HG02885 (cell line): ENCODE measurements around the gene WDR18.

Experiments
- ATAC-seq: cut with Tn5 transposase; IDR thresholded peaks from one replicate; pipeline ENCODE4 v1.9.1; 2021; ENCODE audit warnings: mild to moderate bottlenecking; ENCODE audit not compliant: unreplicated experiment, poor library complexity

WDR18 gene

DNA sequence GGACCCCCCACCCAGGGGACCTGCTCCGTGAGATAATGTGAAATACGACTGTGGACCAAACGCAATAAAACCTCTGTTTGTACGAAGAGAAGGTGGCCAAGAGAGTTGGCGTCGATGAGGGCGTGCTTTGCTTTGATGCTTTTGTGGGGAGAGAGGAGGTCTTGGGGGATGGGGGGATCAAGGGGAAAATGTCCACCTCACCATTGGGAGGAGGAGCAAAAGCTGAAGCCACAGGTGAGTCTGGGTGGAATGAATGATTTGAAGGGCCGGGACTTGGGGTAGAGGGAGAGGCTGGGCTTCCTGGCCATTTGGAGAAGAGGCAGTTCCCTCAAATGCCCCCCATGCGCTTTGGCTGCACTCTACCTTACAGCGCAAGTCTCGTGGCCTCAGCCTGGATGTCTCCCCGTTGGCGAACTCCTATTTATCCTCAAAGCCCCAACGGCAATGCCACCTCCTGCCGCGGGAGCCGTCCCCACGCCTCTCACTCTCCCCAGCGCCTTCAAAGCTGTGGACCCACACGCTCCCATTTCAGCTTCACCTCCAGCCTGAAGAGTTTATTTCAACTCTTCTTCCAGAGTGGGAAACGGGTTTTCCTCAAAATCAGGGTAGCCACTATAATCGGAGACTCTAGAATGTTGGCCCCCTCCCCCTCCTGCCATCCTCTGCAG lies 55.0 kb downstream of the WDR18 start:
- no peak for ATAC-seq

GRCh38 chr19:1039646-1040475 lies 55.7 kb downstream of the WDR18 start, which contains the start of gene ABCA7:
Gene ABCA7 (plus strand): TSS chr19:1040107. CDS start chr19:1041362, 1,255 bp downstream.
- ATAC-seq = peak; percentile 80

DNA sequence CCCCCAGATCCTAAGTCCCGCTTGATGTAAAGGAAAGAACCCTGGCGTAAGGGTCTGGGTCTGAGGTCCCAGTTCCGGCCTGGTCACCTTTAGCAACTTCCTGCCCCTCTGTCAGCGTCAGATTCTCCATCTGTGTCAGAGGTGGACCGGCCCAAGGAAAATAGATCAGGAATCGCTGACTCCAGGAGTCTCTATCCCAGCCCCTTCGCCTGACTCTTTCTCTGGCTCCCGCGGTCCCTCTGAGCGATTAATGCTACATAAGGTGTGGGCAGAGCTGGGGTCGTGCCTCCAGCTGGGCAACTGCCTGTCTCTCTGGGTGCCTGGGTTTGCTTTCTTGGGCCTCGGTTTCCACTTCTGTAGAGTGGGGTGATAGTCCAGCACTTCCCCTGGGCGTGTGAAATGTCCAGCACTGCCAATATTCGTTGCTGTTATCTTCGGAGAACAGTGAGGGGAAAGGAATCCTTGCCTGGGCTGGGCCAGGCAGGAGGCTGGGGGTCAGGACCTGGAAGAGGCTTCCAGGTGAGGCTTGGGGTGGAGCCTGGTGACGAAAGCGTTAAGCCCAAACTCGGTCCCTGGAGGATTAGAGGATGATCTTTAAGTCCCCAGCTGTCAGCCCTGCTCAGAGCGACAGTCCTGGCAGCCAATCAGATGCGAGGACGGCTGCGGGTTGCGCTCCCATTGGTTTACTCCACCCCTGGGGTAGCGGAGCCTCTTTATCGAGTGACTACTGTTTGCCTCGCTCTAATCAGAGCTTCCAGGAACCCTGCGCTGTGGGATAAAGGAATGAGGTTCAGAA lies 56.5 kb downstream of the WDR18 start:
- ATAC-seq = peak; percentile 53

DNA sequence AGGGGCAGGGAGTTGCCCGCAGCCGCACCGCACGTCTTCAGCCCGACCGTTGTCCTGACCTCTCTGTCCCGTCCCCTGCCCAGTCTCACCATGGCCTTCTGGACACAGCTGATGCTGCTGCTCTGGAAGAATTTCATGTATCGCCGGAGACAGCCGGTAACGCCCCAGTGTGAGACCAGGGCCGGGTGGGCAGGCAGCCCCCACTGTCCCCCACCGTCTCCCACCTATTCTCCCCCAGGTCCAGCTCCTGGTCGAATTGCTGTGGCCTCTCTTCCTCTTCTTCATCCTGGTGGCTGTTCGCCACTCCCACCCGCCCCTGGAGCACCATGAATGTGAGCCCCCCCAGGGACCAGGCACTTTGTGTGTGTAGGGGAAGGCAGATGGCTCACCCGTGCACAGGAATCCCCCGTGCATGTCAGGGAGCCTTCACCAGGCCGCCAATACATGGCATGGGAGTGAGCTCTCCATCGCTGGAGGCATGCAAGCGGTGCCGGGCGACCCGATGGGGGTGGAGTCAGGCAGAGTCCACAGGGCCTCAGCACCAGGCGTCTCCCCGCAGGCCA lies 57.2 kb downstream of the WDR18 start:
- ATAC-seq = no peak

GRCh38 chr19:1041835-1042685 lies 57.9 kb downstream of the WDR18 start:
- ATAC-seq = no peak

DNA sequence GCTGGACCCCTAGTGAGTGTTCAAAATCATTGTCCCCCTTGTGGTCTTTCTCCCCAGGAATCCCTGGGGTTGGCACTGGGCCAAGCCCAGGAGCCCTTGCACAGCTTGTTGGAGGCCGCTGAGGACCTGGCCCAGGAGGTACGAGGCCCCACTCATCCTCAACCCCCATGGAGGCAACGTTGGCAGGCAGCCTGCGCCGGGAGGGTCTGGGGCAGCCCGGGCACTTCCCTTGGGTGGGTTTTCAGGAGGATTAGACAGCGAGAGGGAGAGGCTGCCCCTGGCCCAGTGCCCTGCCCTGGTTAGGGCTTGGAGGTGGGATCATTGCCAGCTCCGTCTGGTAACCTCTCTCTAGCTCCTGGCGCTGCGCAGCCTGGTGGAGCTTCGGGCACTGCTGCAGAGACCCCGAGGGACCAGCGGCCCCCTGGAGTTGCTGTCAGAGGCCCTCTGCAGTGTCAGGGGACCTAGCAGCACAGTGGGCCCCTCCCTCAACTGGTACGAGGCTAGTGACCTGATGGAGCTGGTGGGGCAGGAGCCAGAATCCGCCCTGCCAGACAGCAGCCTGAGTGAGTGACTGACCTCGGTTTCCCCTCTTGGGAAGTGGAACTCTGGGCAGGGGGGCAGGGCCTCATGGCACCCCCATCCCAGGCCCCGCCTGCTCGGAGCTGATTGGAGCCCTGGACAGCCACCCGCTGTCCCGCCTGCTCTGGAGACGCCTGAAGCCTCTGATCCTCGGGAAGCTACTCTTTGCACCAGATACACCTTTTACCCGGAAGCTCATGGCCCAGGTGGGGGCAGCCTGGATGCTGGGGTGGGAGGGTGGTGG lies 58.8 kb downstream of the WDR18 start:
- no peak for ATAC-seq
